SK-N-SH (cell line): ENCODE measurements around the gene SPATA31D3. TPM values are rescaled to one million over a fixed set of nuclear protein-coding genes. Genes with fewer than 3 reads are reported as not detected.

Experiments
- CTCF ChIA-PET: fragments of 300-600, 350-600 bp; formaldehyde crosslinking; extraction: SDS; loops from one replicate; lab custom pipeline; 2021; lab: Yijun Ruan, JAX
- POLR2A ChIA-PET: fragments of 350-600 bp; sonication (Branson Sonifier 250); formaldehyde crosslinking; extraction: SDS; loops from one replicate; lab custom pipeline; 2020; ENCODE audit warnings: antibody characterized with exemption, inconsistent platforms; lab: Yijun Ruan, JAX
- DNase-seq: peaks from one replicate; pipeline ENCODE4 v3.0.0; 2012
- H2AFZ ChIP-seq: fragments of 200-600 bp; sonication (generic); 2 replicates; pipeline ENCODE4 v1.8.1; 2016; ENCODE audit warnings: antibody characterized with exemption, mild to moderate bottlenecking, low read depth
- H3F3A ChIP-seq: fragments of 200-600 bp; sonication (generic); replicated peaks from 2 replicates; pipeline ENCODE3; 2016; ENCODE audit warnings: antibody characterized with exemption, mild to moderate bottlenecking; ENCODE audit not compliant: insufficient read depth
- H3K27ac ChIP-seq, 2 experiments: fragments of 200-500 bp in 1 of 2; fragments of 200-600 bp in 1 of 2; sonication (Bioruptor generic) in 1 of 2; sonication (generic), shearing (Covaris generic) in 1 of 2; 2 replicates each; pipeline versions ENCODE4 v1.5.1 to v1.6.1; 2014 to 2016; ENCODE audit warnings: low read depth in 2 of 2, inconsistent platforms in 1 of 2, low read length in 1 of 2, mild to moderate bottlenecking in 1 of 2, mixed read lengths in 1 of 2
- H3K27me3 ChIP-seq: fragments of 200-600 bp; sonication (generic), shearing (Covaris generic); 2 replicates; pipeline ENCODE4 v1.6.1; 2016; ENCODE audit warnings: mixed run types; ENCODE audit not compliant: insufficient read depth
- H3K36me3 ChIP-seq, 2 experiments: fragments of 200-500 bp in 1 of 2; fragments of 200-600 bp in 1 of 2; sonication (Bioruptor generic) in 1 of 2; sonication (generic) in 1 of 2; replicated peaks in 1 of 2; 2 replicates each; pipeline versions ENCODE3 to v1.5.1; 2014 to 2016; ENCODE audit warnings: low read length in 1 of 2, mild to moderate bottlenecking in 1 of 2; ENCODE audit not compliant: insufficient read depth in 2 of 2, control insufficient read depth in 1 of 2
- H3K4me1 ChIP-seq, 2 experiments: fragments of 200-500 bp in 1 of 2; fragments of 200-600 bp in 1 of 2; sonication (Bioruptor generic) in 1 of 2; sonication (generic), shearing (Covaris generic) in 1 of 2; 2 replicates each; pipeline versions ENCODE4 v1.5.1 to v1.6.1; 2014 to 2016; ENCODE audit warnings: low read depth in 1 of 2, low read length in 1 of 2, mixed run types in 1 of 2; ENCODE audit not compliant: insufficient read depth in 2 of 2, control insufficient read depth in 1 of 2
- H3K4me2 ChIP-seq: fragments of 200-600 bp; sonication (generic), shearing (Covaris generic); 2 replicates; pipeline ENCODE4 v1.6.1; 2017; ENCODE audit warnings: mixed run types
- H3K4me3 ChIP-seq, 2 experiments: fragments of 200-500 bp in 1 of 2; fragments of 200-600 bp in 1 of 2; sonication (Bioruptor generic) in 1 of 2; sonication (generic), shearing (Covaris generic) in 1 of 2; 2 replicates each; pipeline versions ENCODE4 v1.5.1 to v1.8.1; 2014 to 2016; ENCODE audit warnings: low read depth in 2 of 2, inconsistent platforms in 1 of 2, low read length in 1 of 2, mild to moderate bottlenecking in 1 of 2, mixed read lengths in 1 of 2, moderate library complexity in 1 of 2
- H3K79me2 ChIP-seq: fragments of 200-600 bp; sonication (generic); 2 replicates; pipeline ENCODE4 v1.8.1; 2017; ENCODE audit warnings: mild to moderate bottlenecking; ENCODE audit not compliant: insufficient read depth
- H3K9ac ChIP-seq: fragments of 200-600 bp; sonication (generic); 2 replicates; pipeline ENCODE4 v1.6.1; 2017; ENCODE audit warnings: mixed run types
- H3K9me2 ChIP-seq: fragments of 200-600 bp; sonication (generic); 2 replicates; pipeline ENCODE4 v1.6.1; 2017; ENCODE audit warnings: mixed run types
- H3K9me3 ChIP-seq: fragments of 200-600 bp; sonication (generic); 2 replicates; pipeline ENCODE4 v1.6.1; 2017; ENCODE audit warnings: mixed run types, mild to moderate bottlenecking, moderate library complexity
- H4K20me1 ChIP-seq: fragments of 200-600 bp; sonication (generic); 2 replicates; pipeline ENCODE4 v1.6.1; 2017; ENCODE audit warnings: mild to moderate bottlenecking, mixed run types; ENCODE audit not compliant: insufficient read depth
- CHD2 ChIP-seq: fragments of 150-350 bp; IDR thresholded peaks from 2 replicates; pipeline ENCODE4 v1.6.1; 2018; ENCODE audit warnings: low read length; ENCODE audit not compliant: partially characterized antibody
- EZH2phosphoT487 ChIP-seq: fragments of 200-600 bp; sonication (generic); IDR thresholded peaks from 2 replicates; pipeline ENCODE4 v1.6.1; 2017; ENCODE audit warnings: low read depth, mixed run types, mild to moderate bottlenecking, antibody characterized with exemption, moderate library complexity, borderline replicate concordance
- FOXJ3 ChIP-seq: sonication (generic); formaldehyde crosslinking; IDR thresholded peaks from 2 replicates; pipeline ENCODE4 v1.5.1; 2020; ENCODE audit warnings: mild to moderate bottlenecking, missing genetic modification reagents
- IRF3 ChIP-seq: fragments of 150-350 bp; IDR thresholded peaks from 2 replicates; pipeline ENCODE4 v1.6.1; 2016; ENCODE audit warnings: mild to moderate bottlenecking, low read depth, low read length
- JUND ChIP-seq: IDR thresholded peaks from 2 replicates; pipeline ENCODE4 v1.4.0; 2012
- MEF2A ChIP-seq: IDR thresholded peaks from 2 replicates; pipeline ENCODE4 v1.4.0; 2012; ENCODE audit warnings: low read depth, borderline replicate concordance
- NFIC ChIP-seq: IDR thresholded peaks from 2 replicates; pipeline ENCODE4 v1.4.0; 2012; ENCODE audit warnings: borderline replicate concordance
- POLR2AphosphoS5 ChIP-seq: IDR thresholded peaks from 2 replicates; pipeline ENCODE4 v1.6.1; 2012; ENCODE audit warnings: low read depth, low read length
- REST ChIP-seq: IDR thresholded peaks from 2 replicates; pipeline ENCODE4 v1.6.1; 2012; ENCODE audit warnings: mild to moderate bottlenecking, low read depth, low read length, moderate library complexity
- RXRA ChIP-seq: IDR thresholded peaks from 2 replicates; pipeline ENCODE4 v1.4.0; 2012; ENCODE audit warnings: low read depth, mild to moderate bottlenecking, borderline replicate concordance
- SIN3A ChIP-seq: IDR thresholded peaks from 2 replicates; pipeline ENCODE4 v1.6.1; 2012; ENCODE audit warnings: low read depth, mild to moderate bottlenecking, low read length, moderate library complexity, borderline replicate concordance
- TCF12 ChIP-seq: IDR thresholded peaks from 2 replicates; pipeline ENCODE4 v1.4.0; 2012
- USF1 ChIP-seq: IDR thresholded peaks from 2 replicates; pipeline ENCODE4 v1.4.0; 2012; ENCODE audit warnings: low read depth, borderline replicate concordance
- ZBTB33 ChIP-seq: IDR thresholded peaks from 2 replicates; pipeline ENCODE4 v1.4.0; 2012; ENCODE audit warnings: low read depth, borderline replicate concordance
- WGBS: methylation state at CpG from one replicate; pipeline ENCODE4 v1.1.6; 2017; ENCODE audit warnings: low lambda C conversion rate; 5-methylcytosine and 5-hydroxymethylcytosine counted together
- polyA plus RNA-seq, 3 experiments: library from polyadenylated mRNA; depleted of rRNA; stranded (reverse); fragments of >200 nt; gene quantifications; 2 replicates each; pipeline ENCODE4 v1.2.3, GENCODE V29; 2012

The SPATA31D3 gene
- polyA plus RNA-seq, 1 of the 3 experiments (the other 2 are of a cell fraction), result not detected

GRCh38 chr9:81906671-81907070 is 36.6 kb upstream of the SPATA31D3 start:
- Histone ChIP-seq H3K9me3 (no peaks in the 10 kb centered on the region), H3K27ac (no peak overlapping the region), H3K4me3 (no peak overlapping the region), H3K4me2 (no peak overlapping the region), H2AFZ (no peak overlapping the region), H3K9ac (no peak overlapping the region), H3K79me2 (no peaks in the 10 kb centered on the region), H4K20me1 (no peaks in the 10 kb centered on the region), H3K36me3 (no peaks in the 10 kb centered on the region), H3K4me1 (no peaks in the 10 kb centered on the region), H3K9me2 (no peaks in the 10 kb centered on the region), H3F3A (no peaks in the 10 kb centered on the region), H3K27me3 (no peaks in the 10 kb centered on the region)
- no peak for TF ChIP-seq USF1
- no peak for TF ChIP-seq MEF2A
- no peak for TF ChIP-seq REST
- no peak for TF ChIP-seq CHD2
- no peak for TF ChIP-seq IRF3
- TF ChIP-seq JUND, result no peak
- no peak for TF ChIP-seq EZH2phosphoT487
- no peak for TF ChIP-seq ZBTB33
- ChIA-PET CTCF (interaction anchor here (0.9 kb wide), 1 partner anchor 24 kb away, joined by 3 read pairs; no protein-coding TSS in a partner anchor), POLR2A (no interaction called here)
- no peak for DNase-seq
- WGBS, result 36% methylated on average over 3 of the region's 3 CpGs

- no peaks in the 10 kb centered on the region for H3K4me1 ChIP-seq
- ChIA-PET CTCF (no interaction called here), POLR2A (no interaction called here)
- TF ChIP-seq TCF12, result no peak
- TF ChIP-seq ZBTB33, result no peak
- no peak for TF ChIP-seq NFIC
- TF ChIP-seq IRF3, result no peak
- TF ChIP-seq FOXJ3 (CRISPR knock-in tag), result no peak
- TF ChIP-seq SIN3A, result no peak
- no peak for TF ChIP-seq JUND
- TF ChIP-seq POLR2AphosphoS5, result no peak
- no peak for TF ChIP-seq RXRA
- no peak for TF ChIP-seq EZH2phosphoT487
- TF ChIP-seq MEF2A, result no peak
- DNase-seq, result no peak
- no peaks in the 10 kb centered on the region for H4K20me1 ChIP-seq
- no peak overlapping the region for H3K4me2 ChIP-seq
- H2AFZ ChIP-seq, result no peak overlapping the region
- no peaks in the 10 kb centered on the region for H3K9me3 ChIP-seq
- H3K9me2 ChIP-seq, result no peaks in the 10 kb centered on the region
- no peaks in the 10 kb centered on the region for H3K36me3 ChIP-seq
- H3K27me3 ChIP-seq, result no peaks in the 10 kb centered on the region
- H3K9ac ChIP-seq, result no peak overlapping the region
- no peak overlapping the region for H3K27ac ChIP-seq
- H3F3A ChIP-seq, result no peaks in the 10 kb centered on the region
- H3K4me3 ChIP-seq, result no peak overlapping the region
- H3K79me2 ChIP-seq, result no peaks in the 10 kb centered on the region
- 73% methylated on average over 6 of the region's 6 CpGs for WGBS
Measured at GRCh38 chr9:81912135-81912534, 31.2 kb upstream of the SPATA31D3 start.
